K562 (cell line): ENCODE results near the gene AGAP1. TPM values are rescaled to one million over a fixed set of nuclear protein-coding genes. Genes with fewer than 3 reads are reported as not detected.

Source experiments
- ATAC-seq: fragments of 200-7000 bp; cut with Tn5 transposase; 3 replicates; pipeline ENCODE4 v1.9.1; 2020; ENCODE audit warnings: moderate library complexity
- BruUV-seq: library from RNA; stranded (reverse); fragments of 400-500 nt; replicated peaks from 2 replicates; lab custom pipeline; 2021; lab: Mats Ljungman, UMichigan
- CTCF ChIA-PET: fragments of 300-600 bp; formaldehyde crosslinking; extraction: SDS; loops from one replicate; lab custom pipeline; 2021; ENCODE audit warnings: low intra/inter-chr PET ratio; lab: Yijun Ruan, JAX
- POLR2A ChIA-PET: fragments of 300-600, 350-650 bp; sonication (Branson Sonifier 250); formaldehyde crosslinking; extraction: SDS; loops from one replicate; lab custom pipeline; 2021; ENCODE audit warnings: antibody characterized with exemption, inconsistent platforms; lab: Yijun Ruan, JAX
- DNase-seq, 4 experiments: peaks; one replicate each; pipeline versions ENCODE4 v3.0.0 to v3.0.0-alpha.2; 2011 to 2018; ENCODE audit warnings: low spot score in 3 of 4, mixed read lengths in 3 of 4; ENCODE audit errors: extremely low read depth in 1 of 4
- FAIRE-seq: peaks from 2 replicates; lab custom pipeline; 2011; peaks lifted over from hg19 to GRCh38; lab: Jason Lieb, UNC
- H2AFZ ChIP-seq: 2 replicates; pipeline ENCODE4 v1.6.0; 2011; ENCODE audit warnings: low read depth, low read length, control low read depth, inconsistent platforms
- H3K27ac ChIP-seq: fragments of 200-600 bp; 3 replicates; pipeline ENCODE4 v1.8.0; 2011; ENCODE audit warnings: low read depth, mild to moderate bottlenecking, control low read depth, inconsistent platforms, low read length, moderate library complexity, mixed read lengths; ENCODE audit errors: extremely low read depth
- H3K27me3 ChIP-seq, 2 experiments: fragments of 300-600 bp in 1 of 2; 2 replicates in 1 of 2; 3 replicates in 1 of 2; pipeline versions ENCODE4 v1.6.0 to v1.8.0; 2011; ENCODE audit warnings: inconsistent platforms in 2 of 2, low read length in 2 of 2, mild to moderate bottlenecking in 1 of 2, mixed read lengths in 1 of 2, moderate library complexity in 1 of 2; ENCODE audit not compliant: control insufficient read depth in 2 of 2, insufficient read depth in 2 of 2
- H3K36me3 ChIP-seq: fragments of 300-600 bp; 3 replicates; pipeline ENCODE4 v1.8.0; 2011; ENCODE audit warnings: mild to moderate bottlenecking, low read length, inconsistent platforms; ENCODE audit not compliant: control insufficient read depth, insufficient read depth
- H3K4me1 ChIP-seq, 2 experiments: fragments of 200-600 bp in 1 of 2; replicated peaks in 1 of 2; 2 replicates in 1 of 2; 3 replicates in 1 of 2; pipeline versions ENCODE4 v1.5.1 to v1.8.0; 2011; ENCODE audit warnings: inconsistent platforms in 2 of 2, low read length in 2 of 2, mild to moderate bottlenecking in 1 of 2, mixed read lengths in 1 of 2, moderate library complexity in 1 of 2; ENCODE audit not compliant: control insufficient read depth in 2 of 2, insufficient read depth in 2 of 2
- H3K4me2 ChIP-seq: 2 replicates; pipeline ENCODE4 v1.6.1; 2011; ENCODE audit warnings: low read length, control low read depth, inconsistent platforms, mixed read lengths; ENCODE audit not compliant: insufficient read depth
- H3K4me3 ChIP-seq: fragments of 200-600 bp; sonication (generic), shearing (Covaris generic); 2 replicates; pipeline ENCODE4 v1.5.1; 2016; ENCODE audit warnings: control low read depth, inconsistent platforms
- H3K79me2 ChIP-seq: fragments of 200-600 bp; 3 replicates; pipeline ENCODE4 v1.8.0; 2011; ENCODE audit warnings: low read length, inconsistent platforms; ENCODE audit not compliant: control insufficient read depth, insufficient read depth
- H3K9ac ChIP-seq, 2 experiments: 2 replicates each; pipeline versions ENCODE4 v1.6.0 to v1.6.1; 2011; ENCODE audit warnings: low read depth in 2 of 2, low read length in 2 of 2, control low read depth in 1 of 2, inconsistent platforms in 1 of 2, mild to moderate bottlenecking in 1 of 2, mixed read lengths in 1 of 2; ENCODE audit not compliant: insufficient read depth in 1 of 2
- H3K9me1 ChIP-seq: one replicate; pipeline ENCODE4 v1.6.0; 2011; ENCODE audit warnings: inconsistent platforms, mild to moderate bottlenecking, low read length, moderate library complexity; ENCODE audit not compliant: control insufficient read depth, insufficient read depth
- H3K9me3 ChIP-seq: replicated peaks from 2 replicates; pipeline ENCODE4 v1.5.1; 2011; ENCODE audit warnings: low read depth, low read length, inconsistent platforms; ENCODE audit not compliant: control insufficient read depth, insufficient read depth
- H4K20me1 ChIP-seq: replicated peaks from 2 replicates; pipeline ENCODE4 v1.6.1; 2011; ENCODE audit warnings: low read length, inconsistent platforms, mixed read lengths; ENCODE audit not compliant: control insufficient read depth, insufficient read depth
- ARID1B ChIP-seq: fragments of 450-650 bp; IDR thresholded peaks from 2 replicates; pipeline ENCODE4 v1.6.1; 2016; ENCODE audit warnings: antibody characterized with exemption, mild to moderate bottlenecking, inconsistent platforms
- EHMT2 ChIP-seq: fragments of 450-650 bp; IDR thresholded peaks from 2 replicates; pipeline ENCODE4 v1.6.1; 2018; ENCODE audit warnings: antibody characterized with exemption
- MLLT1 ChIP-seq, 2 experiments: fragments of 450-650 bp; IDR thresholded peaks; 2 replicates each; pipeline ENCODE4 v1.6.1; 2016
- PREB ChIP-seq: sonication (generic); formaldehyde crosslinking; IDR thresholded peaks from 2 replicates; pipeline ENCODE4 v1.8.1; 2023; ENCODE audit warnings: mild to moderate bottlenecking, missing genetic modification reagents
- TBP ChIP-seq: optimal IDR thresholded peaks from 2 replicates; pipeline ENCODE3; 2011; ENCODE audit warnings: low read depth, low read length, improper control_type of control experiment
- WGBS: fragments of 100-300 bp; shearing (Covaris generic); methylation state at CpG from one replicate; pipeline ENCODE4 v1.1.6; 2016; ENCODE audit warnings: low coverage, mixed read lengths; ENCODE audit not compliant: insufficient coverage; ENCODE audit errors: missing lambda C conversion rate; 5-methylcytosine and 5-hydroxymethylcytosine counted together
- in situ Hi-C: fragments of 300-500 bp; cut with MboI; formaldehyde crosslinking; loops from 4 replicates; pipeline ENCODE4 v1.15.0; 2018; ENCODE audit warnings: inconsistent platforms, mixed read lengths
- intact Hi-C: fragments of 100-400 bp; cut with micrococcal nuclease; formaldehyde crosslinking; loops from 2 replicates; pipeline ENCODE4 v1.14.2; 2022
- polyA plus RNA-seq, 8 experiments: library from polyadenylated mRNA; depleted of rRNA in 4 of 8; stranded (reverse) in 5 of 8; unstranded in 3 of 8; fragments of >200 nt; fragmentation: Nextera tagmentation in 2 of 8; fragmentation: Illumina TruSeq in 1 of 8; extraction: Ambion mirVana in 2 of 8; extraction: Trizol in 1 of 8; gene quantifications; 2 replicates each; pipeline versions ENCODE4 v1.2.1 to v1.2.3, GENCODE V29; 2011 to 2014; ENCODE audit warnings: inconsistent platforms in 1 of 8, missing spikeins in 1 of 8
- total RNA-seq, 7 experiments: library from RNA; depleted of rRNA in 6 of 7; stranded (reverse); fragments of >200 nt in 6 of 7; fragmentation: Illumina TruSeq in 2 of 7; extraction: Trizol in 2 of 7; gene quantifications; 2 replicates each; pipeline versions ENCODE4 v1.2.1 to v1.2.3, GENCODE V29; 2011 to 2021; ENCODE audit warnings: low replicate concordance in 1 of 7

Gene AGAP1
- total and polyA plus RNA-seq, 9 of the 15 experiments (the other 6 are each of a cell fraction or from before 2014, with no cell fraction given), result 1.3 to 24.0 (median 10.6) TPM

- WGBS, result 92% methylated on average over 9 of the region's 12 CpGs
- no peak overlapping the region for H3K4me2 ChIP-seq
- DNase-seq, result no peak
- no peaks in the 10 kb centered on the region for H3K4me1 ChIP-seq
- no peaks in the 10 kb centered on the region for H3K79me2 ChIP-seq
- TF ChIP-seq PREB, result no peak
- no peak for TF ChIP-seq ARID1B
- no peak for TF ChIP-seq EHMT2
- TF ChIP-seq TBP, result no peak
- TF ChIP-seq MLLT1 (IDR thresholded peaks at IDR 0.05), result no peak
- TF ChIP-seq, all 486 proteins: peak for 0
- Histone ChIP-seq H3K36me3 (no peaks in the 10 kb centered on the region), H3K27ac (no peak overlapping the region), H3K9me3 (no peaks in the 10 kb centered on the region), H3K9ac (no peak overlapping the region), H3K27me3 (no peaks in the 10 kb centered on the region), H4K20me1 (no peaks in the 10 kb centered on the region), H3K4me3 (no peak overlapping the region), H3K9me1 (no peaks in the 10 kb centered on the region), H2AFZ (no peak overlapping the region)
- CTCF ChIA-PET, result no interaction called here
- FAIRE-seq, result no peak
- intact Hi-C loops (no loop called here), in situ Hi-C loops (no loop called here)
- no TSS peak for BruUV-seq
- ATAC-seq, result no peak
- POLR2A ChIA-PET, result no interaction called here
These were observed 467.9 kb downstream of the AGAP1 start for GRCh38 chr2:235961711-235962110.
